GM23338 (cell line): Measurements from ENCODE around the gene PISD. TPM values are rescaled to one million over a fixed set of nuclear protein-coding genes. Genes with fewer than 3 reads are reported as not detected.
"Not testable (repeated sequence)": the region's sequence is repeated elsewhere in the genome, so short reads cannot be mapped to it uniquely, and the experiment has no call there.

Source experiments
- ATAC-seq: fragments of 200-7000 bp; cut with Tn5 transposase; 3 replicates; pipeline ENCODE4 v1.9.1; 2020
- DNase-seq: peaks from one replicate; pipeline ENCODE4 v3.0.0-alpha.2; 2015; ENCODE audit warnings: low spot score
- H2AFZ ChIP-seq: fragments of 200-600 bp; sonication (generic); 2 replicates; pipeline ENCODE4 v1.8.0; 2016; ENCODE audit warnings: antibody characterized with exemption, mild to moderate bottlenecking, moderate library complexity
- H3F3A ChIP-seq: fragments of 200-600 bp; sonication (generic); replicated peaks from 2 replicates; pipeline ENCODE4 v1.8.0; 2017; ENCODE audit warnings: antibody characterized with exemption, mixed run types, low read depth
- H3K27ac ChIP-seq: fragments of 200-600 bp; sonication (generic); 2 replicates; pipeline ENCODE4 v1.6.1; 2016; ENCODE audit warnings: low read depth
- H3K27me3 ChIP-seq: fragments of 200-600 bp; sonication (generic); 2 replicates; pipeline ENCODE4 v1.8.0; 2016; ENCODE audit warnings: mild to moderate bottlenecking, mixed run types, moderate library complexity; ENCODE audit not compliant: insufficient read depth
- H3K36me3 ChIP-seq: fragments of 200-600 bp; sonication (generic); 2 replicates; pipeline ENCODE4 v1.8.0; 2016; ENCODE audit warnings: mild to moderate bottlenecking; ENCODE audit not compliant: insufficient read depth
- H3K4me1 ChIP-seq: fragments of 200-600 bp; sonication (generic); 2 replicates; pipeline ENCODE4 v1.8.0; 2016; ENCODE audit warnings: mild to moderate bottlenecking, moderate library complexity; ENCODE audit not compliant: insufficient read depth
- H3K4me2 ChIP-seq: fragments of 200-600 bp; sonication (generic); 2 replicates; pipeline ENCODE4 v1.7.1; 2017; ENCODE audit warnings: mixed run types
- H3K4me3 ChIP-seq: fragments of 200-600 bp; sonication (generic); 2 replicates; pipeline ENCODE4 v1.6.1; 2016; ENCODE audit warnings: mixed run types
- H3K79me2 ChIP-seq: fragments of 200-600 bp; sonication (generic); replicated peaks from 2 replicates; pipeline ENCODE4 v1.8.0; 2017; ENCODE audit warnings: mild to moderate bottlenecking; ENCODE audit not compliant: insufficient read depth
- H3K9me2 ChIP-seq: fragments of 200-600 bp; sonication (generic); 2 replicates; pipeline ENCODE4 v1.8.0; 2017; ENCODE audit not compliant: insufficient read depth
- H4K20me1 ChIP-seq: fragments of 200-600 bp; sonication (generic); replicated peaks from 2 replicates; pipeline ENCODE4 v1.8.0; 2017; ENCODE audit warnings: mild to moderate bottlenecking; ENCODE audit not compliant: insufficient read depth
- H3K27ac Mint-ChIP-seq: 2 replicates; pipeline ENCODE4 v1.8.0; 2020; ENCODE audit warnings: inconsistent platforms, mild to moderate bottlenecking, moderate library complexity, mixed read lengths
- H3K27me3 Mint-ChIP-seq: 3 replicates; pipeline ENCODE4 v1.8.0; 2022; ENCODE audit warnings: low read depth, mild to moderate bottlenecking, moderate library complexity, mixed read lengths, inconsistent platforms; ENCODE audit not compliant: insufficient read depth, poor library complexity
- H3K36me3 Mint-ChIP-seq: 3 replicates; pipeline ENCODE4 v1.8.0; 2021; ENCODE audit warnings: low read depth, mild to moderate bottlenecking, inconsistent platforms, moderate library complexity, mixed read lengths
- H3K4me1 Mint-ChIP-seq: 3 replicates; pipeline ENCODE4 v1.8.0; 2020; ENCODE audit warnings: mild to moderate bottlenecking, inconsistent platforms, mixed read lengths
- H3K4me3 Mint-ChIP-seq: 3 replicates; pipeline ENCODE4 v1.8.0; 2021; ENCODE audit warnings: moderate library complexity, mild to moderate bottlenecking, inconsistent platforms, mixed read lengths
- H3K9me3 Mint-ChIP-seq: 3 replicates; pipeline ENCODE4 v1.8.0; 2020; ENCODE audit warnings: moderate library complexity, mild to moderate bottlenecking, inconsistent platforms, mixed read lengths
- ETS1 ChIP-seq: IDR thresholded peaks from 2 replicates; pipeline ENCODE4 v1.6.1; 2016; ENCODE audit warnings: antibody characterized with exemption
- EZH2phosphoT487 ChIP-seq: fragments of 200-600 bp; sonication (generic); IDR thresholded peaks from one replicate; pipeline ENCODE4 v1.8.1; 2018; ENCODE audit warnings: antibody characterized with exemption; ENCODE audit not compliant: unreplicated experiment
- NANOG ChIP-seq: IDR thresholded peaks from 2 replicates; pipeline ENCODE4 v1.6.1; 2016; ENCODE audit warnings: antibody characterized with exemption, borderline replicate concordance
- ZNF462 ChIP-seq: fragments of 250-450 bp; sonication (Bioruptor Pico); IDR thresholded peaks from 2 replicates; pipeline ENCODE4 v1.5.0; 2020; ENCODE audit warnings: mild to moderate bottlenecking, moderate library complexity
- polyA plus RNA-seq: library from polyadenylated mRNA; unstranded; fragments of >200 nt; fragmentation: Nextera tagmentation; extraction: Ambion mirVana; gene quantifications from 2 replicates; pipeline ENCODE4 v1.2.1, GENCODE V29; 2016
- total RNA-seq: library from RNA; depleted of rRNA; stranded (reverse); fragments of >200 nt; shearing (Covaris generic); gene quantifications from 2 replicates; pipeline ENCODE4 v1.2.3, GENCODE V29; 2014

The PISD gene
- total and polyA plus RNA-seq, 2 experiments from 2014 or later = 43.1 to 54.5 TPM

- TF ChIP-seq ZNF462 (CRISPR knock-in tag) = no peak
Observed at GRCh38 chr22:31595271-31595670, 66.7 kb downstream of the PISD start (continued).

- H3K4me3 ChIP-seq, H2AFZ ChIP-seq, H3K4me1 Mint-ChIP-seq, H3K27me3 Mint-ChIP-seq, H3K36me3 ChIP-seq, H3K27ac Mint-ChIP-seq, H3K79me2 ChIP-seq, H3K27ac ChIP-seq, H4K20me1 ChIP-seq, H3K27me3 ChIP-seq, H3F3A ChIP-seq, H3K9me2 ChIP-seq, H3K4me1 ChIP-seq, H3K4me2 ChIP-seq, ATAC-seq, DNase-seq, H3K4me3 Mint-ChIP-seq: not testable (repeated sequence)
- H3K9me3 Mint-ChIP-seq = peaks cover 10% of the 10 kb centered on the region
- peaks cover 29% of the 10 kb centered on the region for H3K36me3 Mint-ChIP-seq
Observed at GRCh38 chr22:31590161-31590560, 71.9 kb downstream of the PISD start.

- Histone ChIP-seq H4K20me1 (no peaks in the 10 kb centered on the region; the same call in 1 of the 2 replicates), H2AFZ (no peak overlapping the region), H3K4me3 (no peak overlapping the region), H3K4me2 (no peak overlapping the region), H3K4me1 (no peaks in the 10 kb centered on the region), H3K79me2 (no peaks in the 10 kb centered on the region), H3K9me2 (no peaks in the 10 kb centered on the region), H3K27me3 (no peaks in the 10 kb centered on the region), H3K36me3 (no peaks in the 10 kb centered on the region; the same call in 1 of the 2 replicates), H3K27ac (no peak overlapping the region), H3F3A (no peaks in the 10 kb centered on the region)
- DNase-seq (no peak), ATAC-seq (no peak)
- Mint-ChIP-seq H3K4me1 (no peaks in the 10 kb centered on the region), H3K36me3 (peaks cover 28% of the 10 kb centered on the region), H3K27ac (no peak overlapping the region), H3K9me3 (peaks cover 8% of the 10 kb centered on the region), H3K27me3 (peaks cover 4% of the 10 kb centered on the region), H3K4me3 (no peak overlapping the region)
- TF ChIP-seq EZH2phosphoT487 (no peak), NANOG (no peak), ETS1 (no peak)
Observed at GRCh38 chr22:31588970-31589675, 72.9 kb downstream of the PISD start.
